ENCODE measurements around the gene PLEKHG4.

Gene PLEKHG4

DNA sequence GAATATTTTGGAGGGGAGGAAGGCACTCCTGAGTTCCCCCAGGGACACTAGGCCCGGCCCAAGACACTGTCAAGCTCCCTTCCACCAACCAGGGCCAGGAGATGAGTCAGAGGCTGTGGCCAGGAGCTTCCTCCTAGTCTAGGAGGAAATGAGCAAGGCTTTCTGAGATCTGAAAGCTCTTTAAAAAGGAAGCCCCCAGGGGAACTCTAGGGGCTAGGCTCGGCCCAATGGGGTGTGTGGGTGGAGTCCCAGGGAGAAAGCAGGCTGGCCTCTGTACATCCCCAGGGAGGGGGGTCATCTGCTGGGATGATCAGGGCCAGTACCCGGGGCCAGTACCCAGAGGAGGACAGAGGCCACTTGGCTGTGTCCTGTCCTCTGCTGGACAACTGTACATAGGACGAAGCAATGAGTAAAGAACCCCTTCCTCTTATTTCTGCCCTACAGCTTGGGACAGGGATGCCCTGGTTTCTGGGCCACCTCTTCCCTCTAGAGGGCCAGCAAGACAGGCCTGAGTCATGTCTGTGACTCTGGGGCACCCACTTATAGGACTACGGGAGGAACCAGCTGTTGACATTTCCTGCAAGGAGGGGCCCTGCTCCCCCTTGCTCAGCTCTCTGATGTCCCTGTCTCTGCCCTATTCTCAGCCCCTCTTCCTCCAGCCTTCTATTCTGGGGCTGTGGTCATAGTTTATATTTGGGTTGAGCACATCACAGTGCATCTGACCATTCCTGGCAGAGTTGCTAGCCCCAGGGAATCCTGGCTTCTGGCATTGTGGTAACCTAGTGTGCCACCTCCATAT is 34.7 kb upstream of the PLEKHG4 start:
- DNase-seq (ENCODE audit: low read depth in 1 of 2, low spot score in 1 of 2) = peak; percentile 41 to 77

DNA sequence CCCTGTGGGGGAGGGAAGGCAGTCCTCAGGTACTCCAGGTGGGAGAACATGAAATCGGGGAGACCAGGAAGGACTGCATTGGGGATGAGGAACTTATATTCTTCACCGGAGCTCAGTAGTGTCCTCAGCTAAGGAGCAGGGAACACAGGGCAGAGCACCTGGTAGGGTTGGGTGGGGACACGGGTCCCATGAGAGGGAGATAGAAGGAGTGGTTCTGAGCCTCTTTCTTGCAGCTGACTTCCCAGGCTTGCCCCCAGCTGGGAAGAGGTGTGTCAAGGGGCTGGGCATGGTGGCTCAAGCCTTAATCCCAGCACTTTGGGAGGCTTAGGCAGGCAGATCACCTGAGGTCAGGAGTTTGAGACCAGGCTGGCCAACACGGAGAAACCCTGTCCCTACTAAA is 34.1 kb upstream of the PLEKHG4 start:
- no peak for DNase-seq (ENCODE audit: low read depth in 1 of 2, low spot score in 1 of 2)

DNA sequence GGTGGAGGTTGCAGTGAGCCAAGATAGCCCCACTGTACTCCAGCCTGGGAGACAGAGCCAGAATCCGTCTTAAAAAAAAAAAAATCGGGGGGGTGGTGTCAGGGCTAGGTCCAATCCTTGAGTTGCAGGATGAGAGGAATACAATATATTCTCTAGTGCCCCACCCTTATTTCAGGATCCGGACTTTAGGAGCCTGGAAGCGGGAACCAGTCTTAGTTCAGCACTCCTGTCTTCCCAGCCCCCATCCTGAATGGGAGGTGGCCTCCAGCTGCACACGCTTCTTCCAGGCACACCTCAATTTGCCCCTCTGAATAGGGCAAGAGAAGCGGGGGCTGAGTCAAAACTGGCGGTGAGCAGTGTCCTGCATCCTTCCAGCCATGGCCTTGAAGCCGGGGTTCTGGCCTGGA is 33.7 kb upstream of the PLEKHG4 start:
- DNase-seq (ENCODE audit: low read depth in 1 of 2, low spot score in 1 of 2) = no peak

DNA sequence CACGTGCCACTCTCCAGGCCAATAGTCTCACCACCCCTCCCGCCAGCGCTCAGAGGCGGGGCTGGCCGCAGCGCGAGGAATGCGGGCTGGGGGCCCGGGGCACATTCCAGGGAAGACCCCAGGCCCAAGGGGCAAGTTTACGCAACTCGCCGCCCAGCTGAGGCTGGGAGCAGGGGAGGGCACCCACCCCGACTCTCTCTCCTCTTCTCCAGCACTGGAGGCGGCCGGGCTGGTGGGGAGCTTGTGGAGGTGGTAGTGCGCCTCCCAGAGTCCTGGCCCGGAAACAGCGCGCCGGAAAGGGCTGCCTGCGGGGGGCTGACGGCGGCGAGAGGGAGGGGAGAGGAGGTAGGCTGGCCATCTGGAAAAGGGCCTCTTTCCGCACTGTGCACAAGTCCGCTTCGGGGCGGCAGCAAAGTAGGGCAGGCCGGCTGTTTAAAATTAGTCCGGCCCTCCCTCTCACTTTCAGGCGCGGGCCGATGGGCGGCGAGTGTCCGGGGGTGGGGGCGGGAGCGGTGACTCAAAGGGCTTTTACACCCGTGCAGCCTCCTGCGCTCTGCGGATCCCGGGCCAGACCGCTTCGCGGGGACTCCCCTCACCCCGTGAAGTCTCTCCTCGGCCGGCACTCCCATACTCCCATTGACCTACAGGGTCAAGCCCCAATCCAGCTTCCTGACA is 33.1 kb upstream of the PLEKHG4 start:
- peak in 1 of 2 donors; percentile 25 for DNase-seq (ENCODE audit: low read depth in 1 of 2, low spot score in 1 of 2)

DNA sequence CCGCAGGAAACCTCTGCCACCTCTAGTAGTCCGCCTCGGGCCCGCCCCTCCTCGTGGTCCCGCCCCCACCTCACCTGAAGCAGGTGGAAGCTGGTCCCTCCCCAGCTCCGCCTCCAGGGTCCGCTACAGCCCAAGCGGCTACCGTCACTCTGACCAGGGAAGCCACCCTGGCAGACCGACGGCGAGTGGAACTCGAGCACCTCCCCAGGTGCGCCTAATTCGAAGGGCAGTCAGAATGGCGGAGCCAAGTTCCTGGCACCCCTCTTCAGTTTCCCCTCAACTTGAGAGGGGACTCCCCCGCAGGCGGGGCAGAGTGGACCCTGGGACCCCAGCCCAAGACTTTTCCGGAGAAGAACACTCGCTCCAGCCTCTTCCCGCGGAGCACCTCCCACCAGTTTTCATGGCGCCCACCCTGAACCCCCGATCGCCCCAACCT is 32.6 kb upstream of the PLEKHG4 start:
- DNase-seq (ENCODE audit: low read depth in 1 of 2, low spot score in 1 of 2) = peak in 1 of 2 donors; percentile 23

DNA sequence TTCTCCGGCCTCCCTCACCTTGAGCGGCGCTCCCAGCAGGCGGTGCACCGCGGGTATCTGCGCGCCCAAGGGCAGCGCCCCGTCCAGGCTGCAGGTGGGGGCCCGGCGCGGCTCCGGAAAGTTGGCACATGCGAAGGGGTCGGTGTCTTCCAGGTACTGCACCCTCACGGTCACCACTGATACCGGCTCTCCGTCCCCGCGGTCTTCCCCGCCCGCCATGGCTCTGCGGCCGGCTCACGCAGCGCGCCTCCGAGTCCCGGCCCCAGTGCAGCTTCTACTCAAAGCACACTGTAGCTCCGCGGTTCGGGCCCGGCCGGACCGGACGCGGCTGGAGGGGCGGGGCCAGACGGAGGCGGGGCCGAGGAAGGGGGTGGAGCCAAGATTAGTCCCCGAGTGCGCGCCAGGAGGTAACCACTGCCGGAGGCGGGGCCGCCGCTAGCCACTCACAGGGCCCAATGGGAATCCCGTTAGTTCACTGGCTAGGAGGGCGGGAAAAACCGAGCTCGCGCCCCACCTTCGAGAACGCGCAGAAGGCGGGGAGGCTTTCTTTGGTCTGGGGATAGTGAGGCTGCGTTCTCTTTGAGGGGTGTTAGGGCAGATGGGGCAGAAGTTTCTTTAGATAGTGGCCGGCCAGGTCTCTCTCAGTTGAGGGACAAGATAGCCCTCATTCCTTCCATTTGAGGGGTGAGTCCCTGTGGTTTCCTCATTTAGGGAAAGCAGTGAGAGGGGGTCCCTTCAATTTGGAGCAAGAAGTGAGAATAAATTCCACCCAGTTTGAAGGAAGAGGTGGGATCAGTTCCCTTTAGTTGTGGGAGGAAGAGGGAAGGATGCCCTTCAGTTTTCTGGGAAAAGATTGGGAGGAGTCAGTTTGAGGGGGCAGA is 31.9 kb upstream of the PLEKHG4 start, which contains the start of gene FHOD1:
FHOD1 (minus strand) TSS at position 290 of the 881 bp plus-strand sequence; CDS start at position 219, 71 bp downstream.
- peak; percentile 95 to 96 for DNase-seq (ENCODE audit: low read depth in 1 of 2, low spot score in 1 of 2)

DNA sequence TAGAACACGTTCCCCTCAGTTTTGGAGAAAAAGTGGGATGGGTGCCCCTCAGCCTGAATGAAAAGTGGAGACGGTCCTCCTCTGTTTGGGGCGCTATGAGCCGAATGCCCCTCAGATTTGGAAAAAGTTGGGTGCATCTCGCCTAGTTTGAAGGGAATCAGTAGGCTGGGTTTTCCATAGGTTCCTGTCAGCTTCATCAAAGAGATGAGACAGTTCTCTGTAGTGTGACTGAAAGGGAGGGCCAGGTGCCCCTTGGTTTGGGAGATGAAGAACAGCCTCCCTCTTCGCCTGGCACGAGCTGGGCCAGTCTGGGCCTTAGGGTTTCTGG is 31.3 kb upstream of the PLEKHG4 start:
- no peak for DNase-seq (ENCODE audit: low read depth in 1 of 2, low spot score in 1 of 2)

DNA sequence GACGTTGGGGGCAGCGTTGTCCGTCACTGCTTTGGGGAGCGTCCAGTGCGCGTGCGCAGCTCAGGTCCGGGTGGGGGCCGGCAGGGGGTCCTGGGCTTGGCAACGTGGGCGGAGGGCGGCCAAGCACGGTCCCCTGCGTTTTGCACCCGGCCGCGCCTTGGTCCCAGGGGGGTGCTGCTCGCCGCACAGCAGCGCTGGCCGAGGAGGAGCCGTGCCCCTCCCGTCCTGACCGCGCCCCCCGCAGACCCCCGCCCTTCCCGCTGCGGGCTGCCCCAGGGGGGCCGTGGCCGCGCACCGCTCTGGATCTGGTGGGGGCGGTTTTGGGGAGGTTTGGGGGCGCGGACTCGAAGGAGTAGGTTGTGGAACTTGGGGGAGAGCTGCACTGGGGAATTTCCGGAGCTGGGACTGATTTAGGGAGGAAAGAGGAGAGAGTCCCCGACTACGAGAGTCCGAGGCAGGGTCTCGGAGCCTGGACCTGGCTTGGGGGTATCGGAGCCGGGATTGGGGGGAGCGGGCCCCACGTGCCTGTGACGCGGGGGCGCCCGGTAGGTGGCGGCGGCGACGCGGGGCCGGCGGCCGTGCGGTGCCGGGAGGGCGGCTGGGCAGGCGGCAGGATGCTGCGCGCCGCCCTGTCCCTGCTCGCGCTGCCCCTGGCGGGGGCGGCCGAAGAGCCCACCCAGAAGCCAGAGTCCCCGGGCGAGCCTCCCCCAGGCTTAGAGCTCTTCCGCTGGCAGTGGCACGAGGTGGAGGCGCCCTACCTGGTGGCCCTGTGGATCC is 30.7 kb upstream of the PLEKHG4 start, which contains the start of gene SLC9A5:
SLC9A5 (plus strand) TSS at position 579 of the 777 bp plus-strand sequence; CDS start at position 615, 36 bp downstream.
- DNase-seq (ENCODE audit: low read depth in 1 of 2, low spot score in 1 of 2) = no peak

DNA sequence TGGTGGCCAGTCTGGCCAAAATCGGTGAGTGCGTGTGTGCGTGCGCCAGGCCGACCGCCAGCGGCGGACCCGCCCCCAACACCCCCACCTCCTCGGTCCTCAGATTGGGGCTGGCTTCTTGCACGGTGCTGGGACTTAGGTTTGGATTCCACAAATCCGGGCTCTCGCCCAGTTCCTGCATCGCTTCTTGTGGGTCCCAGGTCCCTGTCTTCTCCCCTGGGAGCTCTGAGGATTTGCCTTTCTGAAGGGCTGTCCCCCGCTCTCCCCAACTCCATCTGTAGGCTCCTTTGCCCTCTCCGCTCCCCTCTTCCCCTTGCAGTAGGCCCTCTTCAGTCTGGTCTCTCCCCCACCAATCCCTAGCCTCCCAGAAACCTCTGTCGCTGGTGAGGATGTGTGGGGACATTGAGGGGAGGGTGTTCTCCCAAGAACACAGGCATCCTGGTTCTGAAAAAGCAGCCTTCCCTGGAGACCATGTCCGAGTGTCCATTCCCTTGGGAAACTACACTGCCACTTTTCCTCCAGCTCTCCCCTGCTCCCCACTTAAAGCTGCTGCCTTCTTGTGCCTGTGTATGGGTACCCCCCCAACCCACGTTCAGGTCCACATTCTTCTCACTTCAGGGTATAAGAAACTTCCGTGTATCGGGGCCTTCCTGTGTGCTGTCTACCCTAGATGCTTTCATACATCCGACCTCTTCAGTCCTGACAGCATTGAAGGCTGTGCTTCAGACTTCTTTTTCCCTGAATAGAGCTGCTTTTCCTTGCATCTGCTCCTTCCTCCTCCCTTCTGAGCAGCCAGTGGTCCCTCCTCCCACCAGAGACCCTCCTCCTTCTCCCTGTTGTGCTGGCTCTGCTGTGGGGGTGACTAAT is 29.9 kb upstream of the PLEKHG4 start:
- no peak for DNase-seq (ENCODE audit: low read depth in 1 of 2, low spot score in 1 of 2)

DNA sequence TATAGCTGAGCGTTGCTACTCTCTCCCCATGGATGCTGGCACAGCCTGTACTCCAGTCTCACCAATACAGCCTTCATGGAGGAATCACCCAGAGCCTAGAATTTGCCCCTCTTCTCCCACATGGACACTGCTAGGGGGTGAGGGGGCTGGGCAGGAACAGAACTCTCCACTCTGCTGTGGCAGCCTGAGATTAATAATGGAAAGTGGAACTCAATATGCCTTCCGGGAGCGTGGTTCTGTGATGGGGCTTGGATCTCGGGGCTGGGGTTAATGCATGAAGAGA is 29.3 kb upstream of the PLEKHG4 start:
- no peak for DNase-seq (ENCODE audit: low read depth in 1 of 2, low spot score in 1 of 2)

DNA sequence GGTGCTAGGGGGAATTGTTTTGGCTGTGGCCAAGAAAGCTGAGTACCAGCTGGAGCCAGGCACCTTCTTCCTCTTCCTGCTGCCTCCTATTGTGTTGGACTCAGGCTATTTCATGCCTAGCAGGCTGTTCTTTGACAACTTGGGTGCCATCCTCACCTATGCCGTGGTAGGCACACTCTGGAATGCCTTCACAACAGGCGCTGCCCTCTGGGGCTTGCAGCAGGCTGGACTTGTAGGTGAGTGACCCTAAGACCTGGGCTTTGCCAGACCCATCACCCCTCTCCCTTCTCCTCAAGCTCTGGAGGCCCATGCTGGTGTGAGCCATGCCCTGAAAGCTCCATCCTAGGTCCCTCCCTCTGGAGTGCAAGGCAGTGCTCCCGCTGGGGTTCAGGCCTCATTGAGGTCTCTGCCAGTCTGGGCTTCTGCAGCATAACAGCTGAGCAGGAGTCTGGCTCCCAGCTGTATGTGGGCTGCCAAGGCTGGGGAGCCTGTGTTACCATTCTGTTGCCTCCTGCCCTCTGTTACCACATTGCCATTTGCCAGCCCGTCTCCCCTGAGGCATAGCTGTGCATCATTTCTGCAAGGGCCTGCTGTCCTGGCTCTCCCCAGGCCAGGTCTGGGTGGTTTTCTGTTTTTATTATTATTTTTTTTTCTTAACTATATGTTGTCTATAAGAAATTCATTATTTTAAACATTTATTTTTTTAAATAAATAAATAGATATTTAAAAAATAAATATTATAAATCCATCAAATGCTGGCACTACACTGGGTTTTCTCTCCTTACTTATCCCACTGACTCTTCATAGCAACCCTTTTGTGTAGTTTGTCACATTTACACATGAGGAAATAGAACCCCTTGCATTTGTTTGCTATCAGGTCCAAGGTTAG is 26.5 kb upstream of the PLEKHG4 start:
- DNase-seq (ENCODE audit: low read depth in 1 of 2, low spot score in 1 of 2) = no peak

DNA sequence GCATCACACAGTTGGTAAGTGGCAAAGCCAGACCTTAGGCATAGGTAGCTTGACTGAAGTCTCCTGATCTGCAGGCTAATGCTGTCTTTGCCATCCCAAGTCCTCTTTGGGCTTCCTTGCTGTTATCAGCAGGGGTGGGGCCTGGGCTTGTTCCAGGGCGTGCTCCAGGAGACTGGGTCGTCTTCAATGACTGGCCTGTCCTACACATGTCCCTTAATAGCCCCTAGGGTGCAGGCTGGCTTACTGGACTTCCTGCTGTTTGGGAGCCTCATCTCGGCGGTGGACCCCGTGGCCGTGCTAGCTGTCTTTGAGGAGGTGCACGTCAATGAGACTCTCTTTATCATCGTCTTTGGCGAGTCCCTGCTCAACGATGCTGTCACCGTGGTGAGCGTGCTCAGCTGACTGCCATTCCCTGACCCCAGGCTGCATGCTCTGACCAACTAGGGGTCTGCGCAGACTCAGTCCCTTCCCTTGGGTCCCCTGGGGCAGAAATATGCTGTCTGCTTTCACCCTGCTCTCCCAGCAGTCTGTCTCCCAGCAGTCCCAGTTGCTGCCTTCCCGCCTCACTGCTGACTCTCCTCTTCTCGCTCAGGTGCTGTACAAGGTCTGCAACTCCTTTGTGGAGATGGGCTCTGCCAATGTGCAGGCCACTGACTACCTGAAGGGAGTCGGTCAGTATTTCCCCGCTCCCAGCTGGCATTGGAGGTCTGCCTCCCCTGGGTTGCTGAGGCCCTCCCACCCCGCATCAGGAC is 24.4 kb upstream of the PLEKHG4 start:
- no peak for DNase-seq (ENCODE audit: low read depth in 1 of 2, low spot score in 1 of 2)

DNA sequence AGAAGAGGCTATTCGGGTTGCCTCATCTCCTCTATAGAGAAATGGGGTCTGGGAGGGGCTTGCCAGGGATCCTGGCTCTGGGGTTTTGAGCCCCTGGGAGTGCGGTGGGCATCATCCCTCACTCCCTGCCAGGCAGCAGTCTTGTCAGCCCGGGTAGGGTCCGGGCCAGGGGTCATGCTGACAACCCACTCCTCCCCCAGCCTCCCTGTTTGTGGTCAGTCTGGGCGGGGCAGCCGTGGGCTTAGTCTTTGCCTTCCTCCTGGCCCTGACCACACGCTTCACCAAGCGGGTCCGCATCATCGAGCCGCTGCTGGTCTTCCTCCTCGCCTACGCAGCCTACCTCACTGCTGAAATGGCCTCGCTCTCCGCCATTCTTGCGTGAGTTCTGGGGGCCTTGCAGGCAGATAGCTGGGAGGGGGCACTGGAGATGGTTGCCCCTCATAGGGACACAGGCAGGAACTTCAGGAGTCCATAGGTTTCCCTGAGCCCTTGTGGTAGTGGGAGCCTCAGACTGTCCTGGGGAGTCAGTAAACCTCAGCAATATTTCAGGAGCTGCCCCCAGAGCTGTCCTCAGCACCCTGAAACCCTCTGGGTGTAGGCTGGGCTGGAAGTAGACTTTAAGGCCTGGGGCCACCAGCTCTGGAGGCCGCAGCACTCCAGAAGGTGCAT is 23.6 kb upstream of the PLEKHG4 start:
- no peak for DNase-seq (ENCODE audit: low read depth in 1 of 2, low spot score in 1 of 2)

DNA sequence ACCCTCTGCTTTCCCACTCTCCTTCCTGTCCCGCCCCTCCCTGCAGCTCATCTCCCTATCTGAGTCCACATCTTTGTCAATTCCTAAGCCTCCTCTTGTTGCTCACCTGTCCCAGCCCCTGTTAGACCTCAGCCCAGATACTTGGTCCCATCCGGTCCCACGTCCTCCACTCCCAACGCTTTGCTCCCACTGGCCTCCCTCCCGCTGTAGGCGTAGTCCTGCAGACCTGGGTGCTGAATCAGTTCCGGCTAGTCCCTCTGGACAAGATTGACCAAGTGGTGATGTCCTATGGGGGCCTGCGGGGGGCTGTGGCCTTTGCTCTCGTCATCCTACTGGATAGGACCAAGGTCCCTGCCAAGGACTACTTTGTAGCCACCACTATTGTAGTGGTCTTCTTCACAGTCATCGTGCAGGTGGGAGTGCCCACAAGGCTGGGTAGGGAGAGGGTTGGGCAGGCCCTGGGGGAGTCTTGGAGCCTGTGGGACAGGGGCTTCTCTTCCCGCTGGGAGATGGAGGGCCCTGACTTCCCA is 22.6 kb upstream of the PLEKHG4 start:
- DNase-seq (ENCODE audit: low read depth in 1 of 2, low spot score in 1 of 2) = no peak

DNA sequence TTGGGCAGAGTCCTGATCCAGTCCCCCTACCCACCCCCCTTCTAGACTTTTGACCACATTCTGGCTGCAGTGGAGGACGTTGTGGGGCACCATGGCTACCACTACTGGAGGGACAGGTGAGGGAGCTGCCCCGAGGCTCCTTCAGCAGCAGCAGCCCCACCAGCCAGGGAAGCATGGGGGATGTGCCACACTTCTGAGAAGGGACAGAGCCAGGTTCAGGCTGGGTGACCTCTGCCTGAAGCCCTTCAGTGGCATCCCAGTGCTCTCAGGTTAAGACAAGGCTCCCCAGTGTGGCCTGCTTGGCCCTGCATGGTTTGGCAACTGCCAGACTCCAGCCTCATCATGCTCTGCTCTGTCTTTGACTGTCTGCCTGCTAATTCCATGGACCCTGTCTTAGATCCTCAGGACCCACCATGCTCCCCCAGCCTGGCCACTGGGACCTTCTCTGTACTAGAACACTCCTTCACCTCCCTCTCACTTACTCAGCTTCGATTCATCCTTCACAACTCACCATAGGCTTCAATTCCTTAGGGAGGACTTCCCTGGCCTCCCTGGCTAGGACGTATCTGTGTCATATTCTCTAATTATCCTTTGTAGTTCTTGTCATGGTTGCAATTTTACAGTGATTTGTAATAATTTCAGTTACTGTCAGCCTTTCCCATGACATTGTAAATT is 21.7 kb upstream of the PLEKHG4 start:
- DNase-seq (ENCODE audit: low read depth in 1 of 2, low spot score in 1 of 2) = no peak

DNA sequence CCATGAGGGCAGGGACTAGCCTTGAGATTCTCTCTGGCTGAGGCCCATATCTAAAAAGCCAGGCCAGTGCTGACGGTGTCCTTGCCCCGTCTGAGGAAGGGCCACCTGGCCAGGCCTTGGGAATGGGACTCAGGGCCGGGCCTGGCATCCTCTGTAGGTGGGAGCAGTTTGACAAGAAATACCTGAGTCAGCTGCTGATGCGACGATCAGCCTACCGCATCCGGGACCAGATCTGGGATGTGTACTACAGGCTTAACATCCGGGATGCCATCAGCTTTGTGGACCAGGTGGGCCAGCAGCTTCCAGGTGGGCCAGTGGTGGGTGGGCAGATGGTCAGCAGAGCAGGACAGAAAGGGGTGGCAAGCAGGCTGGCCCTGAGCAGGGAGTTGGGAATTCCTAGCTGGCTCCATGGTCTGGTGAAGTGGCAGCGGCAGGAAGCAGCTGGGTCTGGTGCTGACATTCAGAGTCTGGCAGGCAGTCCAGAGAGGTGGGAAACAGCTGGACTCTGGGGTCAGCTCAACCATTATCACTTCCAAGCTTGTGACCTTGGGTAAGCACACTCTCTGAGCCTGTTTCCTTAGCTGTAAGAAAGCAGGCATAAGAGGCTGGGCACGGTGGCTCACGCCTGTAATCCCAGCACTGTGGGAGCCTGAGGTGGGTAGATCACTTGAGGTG is 21.0 kb upstream of the PLEKHG4 start:
- no peak for DNase-seq (ENCODE audit: low read depth in 1 of 2, low spot score in 1 of 2)

All from activated CD4-positive, alpha-beta T cell treated with anti-CD3 and anti-CD28 coated beads, Interleukin-2, amount 50 U/mL, for 24 hours (primary cell).